ENCODE results near the gene RHBDD2.

DNA sequence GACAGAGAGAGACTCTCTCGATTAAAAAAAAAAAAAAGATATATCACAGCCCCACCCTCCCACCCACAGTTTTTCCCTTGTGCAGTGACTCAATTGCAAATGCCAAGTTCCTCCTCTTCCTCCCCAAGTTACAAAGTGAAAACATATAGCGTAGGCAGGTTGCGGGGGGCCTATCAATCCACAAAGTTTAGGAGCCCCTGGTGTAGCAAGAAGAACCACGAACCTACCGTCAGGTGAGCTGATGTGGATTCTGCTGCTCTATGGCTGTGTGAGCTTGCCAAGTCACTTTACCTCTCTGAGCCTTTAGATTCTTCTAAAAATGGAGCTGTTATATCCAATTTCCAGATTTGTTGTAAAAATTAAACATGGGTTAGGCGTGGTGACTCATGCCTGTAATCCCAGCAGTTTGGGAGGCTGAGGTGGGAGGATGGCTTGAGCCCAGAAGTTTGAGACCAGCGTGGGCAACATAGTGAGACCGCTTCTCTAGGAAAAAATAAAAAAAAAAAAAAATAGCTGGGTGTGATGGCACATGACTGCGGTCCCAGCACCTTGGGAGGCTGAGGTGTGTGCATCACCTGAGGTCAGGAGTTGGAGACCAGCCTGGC lies 8.2 kb upstream of the RHBDD2 start:
- TF ChIP-seq, protein P1, sequence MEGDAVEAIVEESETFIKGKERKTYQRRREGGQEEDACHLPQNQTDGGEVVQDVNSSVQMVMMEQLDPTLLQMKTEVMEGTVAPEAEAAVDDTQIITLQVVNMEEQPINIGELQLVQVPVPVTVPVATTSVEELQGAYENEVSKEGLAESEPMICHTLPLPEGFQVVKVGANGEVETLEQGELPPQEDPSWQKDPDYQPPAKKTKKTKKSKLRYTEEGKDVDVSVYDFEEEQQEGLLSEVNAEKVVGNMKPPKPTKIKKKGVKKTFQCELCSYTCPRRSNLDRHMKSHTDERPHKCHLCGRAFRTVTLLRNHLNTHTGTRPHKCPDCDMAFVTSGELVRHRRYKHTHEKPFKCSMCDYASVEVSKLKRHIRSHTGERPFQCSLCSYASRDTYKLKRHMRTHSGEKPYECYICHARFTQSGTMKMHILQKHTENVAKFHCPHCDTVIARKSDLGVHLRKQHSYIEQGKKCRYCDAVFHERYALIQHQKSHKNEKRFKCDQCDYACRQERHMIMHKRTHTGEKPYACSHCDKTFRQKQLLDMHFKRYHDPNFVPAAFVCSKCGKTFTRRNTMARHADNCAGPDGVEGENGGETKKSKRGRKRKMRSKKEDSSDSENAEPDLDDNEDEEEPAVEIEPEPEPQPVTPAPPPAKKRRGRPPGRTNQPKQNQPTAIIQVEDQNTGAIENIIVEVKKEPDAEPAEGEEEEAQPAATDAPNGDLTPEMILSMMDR (conservative IDR thresholded peaks at IDR 0.05), result no peak
- no peak for TF ChIP-seq ZFX (IDR thresholded peaks at IDR 0.05)

Data from C4-2B (cell line).